ENCODE data around the gene AURKAIP1.

DNA sequence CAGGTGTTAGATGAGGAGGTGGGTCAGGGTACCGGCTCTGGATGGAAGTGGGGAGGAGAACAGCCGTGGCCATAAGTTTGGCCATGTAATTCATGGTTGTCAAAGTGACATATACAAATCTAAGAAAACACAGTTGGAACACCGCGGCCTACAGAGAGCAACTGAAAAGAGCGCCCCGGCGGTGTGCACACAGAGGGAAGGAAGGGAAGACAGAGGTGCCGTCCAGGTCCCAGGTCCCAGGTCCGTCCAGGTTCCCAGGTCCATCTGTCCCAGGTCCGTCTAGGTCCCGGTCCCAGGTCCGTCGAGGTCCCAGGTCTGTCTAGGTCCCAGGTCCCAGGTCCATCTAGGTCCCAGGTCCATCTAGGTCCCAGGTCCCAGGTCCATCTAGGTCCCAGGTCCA, 36.6 kb upstream of the AURKAIP1 start:
- TF ChIP-seq, protein P1, sequence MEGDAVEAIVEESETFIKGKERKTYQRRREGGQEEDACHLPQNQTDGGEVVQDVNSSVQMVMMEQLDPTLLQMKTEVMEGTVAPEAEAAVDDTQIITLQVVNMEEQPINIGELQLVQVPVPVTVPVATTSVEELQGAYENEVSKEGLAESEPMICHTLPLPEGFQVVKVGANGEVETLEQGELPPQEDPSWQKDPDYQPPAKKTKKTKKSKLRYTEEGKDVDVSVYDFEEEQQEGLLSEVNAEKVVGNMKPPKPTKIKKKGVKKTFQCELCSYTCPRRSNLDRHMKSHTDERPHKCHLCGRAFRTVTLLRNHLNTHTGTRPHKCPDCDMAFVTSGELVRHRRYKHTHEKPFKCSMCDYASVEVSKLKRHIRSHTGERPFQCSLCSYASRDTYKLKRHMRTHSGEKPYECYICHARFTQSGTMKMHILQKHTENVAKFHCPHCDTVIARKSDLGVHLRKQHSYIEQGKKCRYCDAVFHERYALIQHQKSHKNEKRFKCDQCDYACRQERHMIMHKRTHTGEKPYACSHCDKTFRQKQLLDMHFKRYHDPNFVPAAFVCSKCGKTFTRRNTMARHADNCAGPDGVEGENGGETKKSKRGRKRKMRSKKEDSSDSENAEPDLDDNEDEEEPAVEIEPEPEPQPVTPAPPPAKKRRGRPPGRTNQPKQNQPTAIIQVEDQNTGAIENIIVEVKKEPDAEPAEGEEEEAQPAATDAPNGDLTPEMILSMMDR (IDR thresholded peaks at IDR 0.05), result no peak
- no peak for TF ChIP-seq POLR2AphosphoS5 (IDR thresholded peaks at IDR 0.05)

Data from suprapubic skin (tissue), 3 donors.